ENCODE results near the gene IGFALS.

Gene IGFALS

DNA sequence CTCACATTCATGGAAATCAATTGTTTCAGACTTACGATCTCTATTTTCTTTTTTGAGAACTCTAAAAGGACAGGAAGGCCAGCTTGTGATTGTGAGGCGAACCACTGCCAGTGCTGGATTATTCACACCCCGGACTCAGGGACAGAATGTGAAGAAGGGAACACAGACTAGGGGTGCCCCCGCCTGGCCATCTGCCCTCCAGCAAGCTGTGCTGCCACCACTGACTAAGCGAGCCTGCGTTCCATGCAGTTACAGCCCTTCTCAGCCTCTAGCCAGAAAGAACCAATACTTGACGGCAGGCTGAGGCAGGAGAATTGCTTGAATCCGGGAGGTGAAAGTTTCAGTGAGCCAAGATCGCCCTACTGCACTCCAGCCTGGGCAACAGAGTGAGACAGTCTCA, 30.3 kb upstream of the IGFALS start:
- Histone ChIP-seq H3K4me1 (ENCODE audit: control insufficient read depth, insufficient read depth, low read length) (peaks cover 11% of the 10 kb centered on the region), H3K4me3 (ENCODE audit: low read length) (no peak overlapping the region), H3K36me3 (ENCODE audit: control insufficient read depth, insufficient read depth, low read length) (peaks cover 7% of the 10 kb centered on the region), H3K27me3 (ENCODE audit: control insufficient read depth, insufficient read depth, low read length) (no peaks in the 10 kb centered on the region), H3K27ac (ENCODE audit: low read depth, low read length) (no peak overlapping the region), H3K9ac (ENCODE audit: low read length) (no peak overlapping the region)

DNA sequence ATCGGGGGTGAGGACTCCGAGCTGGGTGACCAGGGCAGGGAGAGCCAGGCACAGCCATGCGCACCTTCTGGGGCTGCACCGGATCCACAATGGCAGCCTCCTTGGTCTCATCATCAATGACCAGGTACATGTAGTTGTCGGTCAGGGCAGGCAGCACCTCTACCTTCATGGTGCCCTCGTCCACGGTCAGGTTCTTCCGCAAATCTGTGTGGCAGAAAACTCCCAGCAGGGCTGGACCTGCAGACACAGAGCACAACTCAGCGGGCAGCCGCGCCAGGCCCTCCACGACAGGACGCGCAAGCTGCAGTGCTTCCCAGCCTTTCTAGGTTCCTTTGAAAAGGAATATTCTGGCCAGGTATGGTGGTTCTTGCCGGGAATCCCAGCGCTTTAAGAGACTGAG, 29.3 kb upstream of the IGFALS start:
- H3K36me3 ChIP-seq (ENCODE audit: control insufficient read depth, insufficient read depth, low read length) = peaks cover 16% of the 10 kb centered on the region
- H3K27ac ChIP-seq (ENCODE audit: low read depth, low read length) = no peak overlapping the region
- no peak overlapping the region for H3K4me3 ChIP-seq (ENCODE audit: low read length)
- H3K27me3 ChIP-seq (ENCODE audit: control insufficient read depth, insufficient read depth, low read length) = no peaks in the 10 kb centered on the region
- peaks cover 10% of the 10 kb centered on the region for H3K4me1 ChIP-seq (ENCODE audit: control insufficient read depth, insufficient read depth, low read length)
- H3K9ac ChIP-seq (ENCODE audit: low read length) = no peak overlapping the region

DNA sequence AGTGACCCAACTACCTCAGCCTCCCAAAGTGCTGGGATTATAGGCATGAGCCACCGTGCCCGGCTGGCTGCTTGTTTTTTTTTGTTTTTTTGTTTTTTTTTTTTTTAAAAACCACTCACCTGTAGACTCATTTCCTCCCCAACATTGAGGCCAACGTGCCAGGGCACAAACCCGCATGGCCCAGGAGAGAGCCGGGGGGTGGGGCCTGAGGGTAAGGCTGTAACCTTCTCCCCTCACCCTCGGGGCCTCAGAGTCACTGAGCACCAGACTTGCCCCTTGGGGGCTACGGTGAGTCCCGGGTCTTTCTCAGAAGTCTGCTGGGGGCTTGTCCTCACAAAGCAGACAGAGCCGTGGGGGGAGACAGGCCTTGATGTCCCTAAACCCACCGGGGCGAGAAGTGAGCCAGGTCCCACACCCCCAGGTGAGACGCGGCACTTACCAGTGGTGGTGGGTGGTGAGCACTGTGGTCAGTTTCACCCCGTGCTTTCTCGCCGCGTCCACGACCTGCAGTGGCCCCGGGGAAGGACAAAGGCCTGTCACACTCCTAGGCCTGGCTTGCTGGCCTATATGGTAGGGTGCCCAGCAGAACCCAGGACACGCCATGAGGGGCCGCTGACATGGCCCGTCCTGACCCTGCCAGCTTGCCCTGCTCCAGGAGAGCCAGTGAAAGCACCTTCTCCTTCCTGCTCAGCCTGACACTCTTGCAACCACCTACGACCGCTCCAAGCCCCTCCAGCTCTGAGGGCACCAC, 28.5 kb upstream of the IGFALS start:
- H3K4me1 ChIP-seq (ENCODE audit: control insufficient read depth, insufficient read depth, low read length) = peaks cover 8% of the 10 kb centered on the region
- H3K27me3 ChIP-seq (ENCODE audit: control insufficient read depth, insufficient read depth, low read length) = no peaks in the 10 kb centered on the region
- H3K4me3 ChIP-seq (ENCODE audit: low read length) = no peak overlapping the region
- H3K27ac ChIP-seq (ENCODE audit: low read depth, low read length) = no peak overlapping the region
- H3K9ac ChIP-seq (ENCODE audit: low read length) = no peak overlapping the region
- peaks cover 23% of the 10 kb centered on the region for H3K36me3 ChIP-seq (ENCODE audit: control insufficient read depth, insufficient read depth, low read length)

DNA sequence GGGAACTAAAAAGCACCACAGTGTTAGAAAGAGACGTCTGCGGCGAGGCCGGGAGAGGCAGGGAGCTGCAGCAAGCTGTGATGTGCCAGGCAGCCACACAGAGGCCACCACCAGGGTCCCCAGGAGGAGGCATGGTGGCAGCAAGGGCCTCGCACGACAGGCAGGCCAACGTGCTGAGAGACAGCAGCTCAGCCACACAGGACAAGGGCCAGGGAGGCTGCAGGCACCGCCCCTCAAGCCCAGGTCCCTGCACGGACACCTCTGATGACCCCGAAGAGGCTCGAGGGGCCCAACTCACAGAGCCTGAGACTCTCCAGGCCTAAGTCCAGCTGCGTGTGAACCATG, 27.4 kb upstream of the IGFALS start:
- H3K4me3 ChIP-seq (ENCODE audit: low read length) = no peak overlapping the region
- no peaks in the 10 kb centered on the region for H3K27me3 ChIP-seq (ENCODE audit: control insufficient read depth, insufficient read depth, low read length)
- H3K9ac ChIP-seq (ENCODE audit: low read length) = no peak overlapping the region
- no peak overlapping the region for H3K27ac ChIP-seq (ENCODE audit: low read depth, low read length)
- H3K4me1 ChIP-seq (ENCODE audit: control insufficient read depth, insufficient read depth, low read length) = peaks cover 8% of the 10 kb centered on the region
- peaks cover 28% of the 10 kb centered on the region for H3K36me3 ChIP-seq (ENCODE audit: control insufficient read depth, insufficient read depth, low read length)

DNA sequence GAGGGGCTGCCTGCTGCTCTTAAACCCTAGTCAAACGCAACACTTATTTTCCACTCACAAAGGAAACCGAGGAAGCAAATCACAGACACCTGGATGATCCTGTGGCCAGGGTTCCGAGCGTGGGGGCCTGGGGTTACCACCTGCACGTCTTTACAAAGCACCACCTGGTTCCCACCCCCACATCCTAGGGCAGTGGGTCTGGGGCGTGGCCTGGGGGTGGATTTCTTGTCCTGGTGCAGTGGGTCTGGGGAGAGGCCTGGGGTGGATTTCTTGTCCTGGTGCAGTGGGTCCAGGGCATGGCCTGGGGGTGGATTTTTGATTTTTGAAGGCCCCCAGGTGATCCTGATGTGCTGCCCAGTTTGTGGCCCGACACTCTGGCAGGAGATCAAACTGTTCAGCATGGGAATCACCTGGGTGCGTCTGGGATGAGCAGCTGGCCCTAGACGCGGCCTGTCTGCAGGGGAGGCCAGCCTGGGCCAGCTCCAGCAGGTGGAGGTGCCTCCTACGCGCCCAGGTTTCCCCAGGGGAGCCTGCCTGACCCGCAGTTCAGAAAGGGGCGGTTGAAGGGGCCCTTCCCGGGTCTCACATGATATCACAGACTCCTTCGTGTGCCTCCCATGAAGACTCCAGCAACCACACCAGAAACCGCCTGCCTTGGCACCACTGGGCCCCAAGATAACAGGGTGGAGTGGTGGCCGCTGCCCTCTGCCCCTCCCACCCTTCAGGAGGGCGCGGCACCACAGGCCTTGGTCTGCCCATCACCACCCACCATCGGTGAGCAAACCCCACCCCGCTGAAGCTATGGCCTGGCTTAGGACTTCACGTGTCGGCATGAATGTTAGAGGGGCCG, 26.8 kb upstream of the IGFALS start:
- peaks cover 3% of the 10 kb centered on the region for H3K4me1 ChIP-seq (ENCODE audit: control insufficient read depth, insufficient read depth, low read length)
- no peak overlapping the region for H3K4me3 ChIP-seq (ENCODE audit: low read length)
- H3K27me3 ChIP-seq (ENCODE audit: control insufficient read depth, insufficient read depth, low read length) = no peaks in the 10 kb centered on the region
- no peak overlapping the region for H3K27ac ChIP-seq (ENCODE audit: low read depth, low read length)
- peaks cover 28% of the 10 kb centered on the region for H3K36me3 ChIP-seq (ENCODE audit: control insufficient read depth, insufficient read depth, low read length)
- H3K9ac ChIP-seq (ENCODE audit: low read length) = no peak overlapping the region

DNA sequence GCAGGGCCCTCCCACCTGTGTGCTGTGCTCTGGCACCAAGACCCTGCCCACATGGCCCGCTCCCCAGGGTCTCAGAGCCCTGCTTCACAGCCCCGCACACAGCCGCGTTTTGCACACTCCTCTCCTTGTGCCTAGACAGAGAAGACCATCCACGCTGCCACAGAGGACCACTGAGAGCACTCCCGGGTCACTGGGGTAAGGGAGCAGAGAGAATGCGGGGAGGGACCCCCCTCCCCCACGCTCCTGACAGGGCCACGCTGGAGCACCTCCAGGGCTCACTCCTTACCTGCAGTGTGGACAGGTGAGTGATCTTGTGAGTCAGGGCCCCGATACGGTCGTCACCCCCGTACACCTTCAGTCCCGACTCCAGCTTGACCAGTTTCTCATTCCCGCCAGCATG, 26.1 kb upstream of the IGFALS start:
- Histone ChIP-seq H3K36me3 (ENCODE audit: control insufficient read depth, insufficient read depth, low read length) (peaks cover 28% of the 10 kb centered on the region), H3K4me3 (ENCODE audit: low read length) (no peak overlapping the region), H3K27ac (ENCODE audit: low read depth, low read length) (no peak overlapping the region), H3K9ac (ENCODE audit: low read length) (no peak overlapping the region), H3K4me1 (ENCODE audit: control insufficient read depth, insufficient read depth, low read length) (no peaks in the 10 kb centered on the region), H3K27me3 (ENCODE audit: control insufficient read depth, insufficient read depth, low read length) (no peaks in the 10 kb centered on the region)

DNA sequence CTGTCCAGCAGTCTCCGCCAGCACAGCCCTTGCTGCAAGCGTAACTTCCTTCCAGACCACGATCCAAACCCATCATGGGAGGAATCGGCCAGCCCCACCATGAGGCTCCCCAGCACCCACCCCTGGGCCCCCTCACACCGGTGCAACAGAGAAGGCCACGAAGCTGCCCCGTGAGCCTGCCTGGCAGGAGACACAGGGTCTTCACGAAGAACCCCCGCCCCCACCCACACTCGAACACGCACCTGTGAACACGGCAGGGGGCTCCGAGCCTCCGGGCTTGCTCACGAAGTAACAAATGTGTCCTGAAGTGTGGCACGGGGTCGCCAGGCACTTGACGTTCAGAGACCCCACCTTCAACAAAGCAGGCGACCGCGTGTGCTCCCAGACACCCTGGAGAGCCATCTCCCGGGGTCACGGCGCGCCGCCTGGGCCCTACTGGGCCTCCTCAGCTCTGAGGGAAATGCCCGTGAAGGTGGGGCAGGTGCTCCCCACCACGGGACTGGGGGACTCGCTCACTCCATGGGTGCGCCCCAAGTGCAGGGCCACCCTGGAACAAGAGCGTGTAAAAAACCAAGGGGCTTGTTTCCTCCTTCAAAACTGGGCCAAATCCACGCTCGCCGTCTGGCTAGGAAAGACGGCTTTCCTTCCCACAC, 25.5 kb upstream of the IGFALS start:
- H3K27me3 ChIP-seq (ENCODE audit: control insufficient read depth, insufficient read depth, low read length) = no peaks in the 10 kb centered on the region
- H3K4me3 ChIP-seq (ENCODE audit: low read length) = no peak overlapping the region
- H3K9ac ChIP-seq (ENCODE audit: low read length) = no peak overlapping the region
- no peak overlapping the region for H3K27ac ChIP-seq (ENCODE audit: low read depth, low read length)
- no peaks in the 10 kb centered on the region for H3K4me1 ChIP-seq (ENCODE audit: control insufficient read depth, insufficient read depth, low read length)
- peaks cover 28% of the 10 kb centered on the region for H3K36me3 ChIP-seq (ENCODE audit: control insufficient read depth, insufficient read depth, low read length)

DNA sequence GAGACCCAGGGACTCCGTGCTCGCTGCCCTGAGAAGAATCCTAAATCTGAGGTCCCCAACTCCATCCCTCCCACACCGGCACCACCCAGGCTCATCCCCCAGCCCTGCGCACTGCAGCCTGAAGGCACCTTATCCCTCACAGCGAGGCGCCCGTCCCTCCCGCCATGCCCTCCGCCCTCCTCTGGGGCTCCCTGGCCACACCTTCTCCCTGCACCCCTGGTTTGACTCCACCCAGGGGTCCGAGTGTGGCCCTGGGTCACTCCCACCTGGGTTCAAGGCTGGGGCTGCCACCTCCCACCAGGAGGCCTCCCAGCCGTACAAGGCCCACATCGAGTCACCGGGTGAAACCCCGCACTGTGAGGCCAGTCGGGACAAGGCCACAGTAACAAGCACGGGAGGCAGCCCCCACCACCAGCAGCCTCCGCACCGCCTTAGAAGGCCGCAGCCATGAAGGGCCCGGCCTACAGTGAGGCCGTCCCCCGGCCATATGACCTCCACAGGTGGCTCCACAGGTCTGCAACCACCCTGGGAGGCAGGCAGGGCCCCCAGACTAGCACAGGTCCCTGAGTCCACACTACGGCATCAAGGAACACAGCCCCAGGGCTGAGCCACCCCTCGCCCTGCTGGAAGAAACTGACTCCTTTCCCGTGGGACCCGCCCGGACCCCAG, 24.8 kb upstream of the IGFALS start:
- H3K36me3 ChIP-seq (ENCODE audit: control insufficient read depth, insufficient read depth, low read length) = peaks cover 28% of the 10 kb centered on the region
- no peak overlapping the region for H3K27ac ChIP-seq (ENCODE audit: low read depth, low read length)
- H3K4me3 ChIP-seq (ENCODE audit: low read length) = no peak overlapping the region
- no peaks in the 10 kb centered on the region for H3K4me1 ChIP-seq (ENCODE audit: control insufficient read depth, insufficient read depth, low read length)
- no peaks in the 10 kb centered on the region for H3K27me3 ChIP-seq (ENCODE audit: control insufficient read depth, insufficient read depth, low read length)
- H3K9ac ChIP-seq (ENCODE audit: low read length) = no peak overlapping the region

DNA sequence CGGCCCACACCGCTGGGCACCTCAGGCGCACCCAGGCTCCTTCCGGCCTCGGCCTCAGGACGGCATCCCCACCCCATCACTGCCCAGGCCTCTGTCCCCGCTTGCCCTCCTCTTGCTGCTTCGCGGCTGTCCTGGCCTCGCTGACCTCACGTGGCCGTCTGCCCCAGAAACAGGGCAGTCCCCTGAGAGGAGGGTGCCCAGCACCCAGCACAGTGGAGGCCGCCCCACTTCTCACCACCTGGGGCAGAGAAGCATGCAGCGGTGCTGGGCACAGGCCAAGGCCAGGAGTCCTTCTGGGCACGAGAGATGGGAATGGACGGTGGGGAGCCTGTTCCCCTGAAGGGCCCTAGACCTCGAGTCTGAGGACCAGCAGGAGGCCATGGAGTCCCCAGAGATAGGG, 24.2 kb upstream of the IGFALS start:
- peaks cover 28% of the 10 kb centered on the region for H3K36me3 ChIP-seq (ENCODE audit: control insufficient read depth, insufficient read depth, low read length)
- no peak overlapping the region for H3K4me3 ChIP-seq (ENCODE audit: low read length)
- H3K9ac ChIP-seq (ENCODE audit: low read length) = no peak overlapping the region
- H3K27me3 ChIP-seq (ENCODE audit: control insufficient read depth, insufficient read depth, low read length) = no peaks in the 10 kb centered on the region
- no peaks in the 10 kb centered on the region for H3K4me1 ChIP-seq (ENCODE audit: control insufficient read depth, insufficient read depth, low read length)
- no peak overlapping the region for H3K27ac ChIP-seq (ENCODE audit: low read depth, low read length)

DNA sequence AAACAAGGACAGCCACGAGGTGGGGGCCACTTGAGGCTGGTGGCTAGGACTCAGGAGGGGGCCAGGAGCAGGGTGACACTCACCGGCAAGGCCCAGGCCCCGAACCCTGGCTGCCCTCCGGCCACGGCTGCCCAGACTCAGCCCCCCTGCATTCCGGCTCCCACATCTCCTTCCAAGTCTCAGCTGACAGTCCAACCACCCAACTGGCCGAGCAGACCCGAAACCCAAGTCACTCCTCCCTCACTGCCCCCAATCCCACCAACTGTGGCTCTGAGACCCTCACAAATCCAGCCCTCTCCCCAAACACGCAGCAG, 23.7 kb upstream of the IGFALS start:
- no peak overlapping the region for H3K27ac ChIP-seq (ENCODE audit: low read depth, low read length)
- no peak overlapping the region for H3K4me3 ChIP-seq (ENCODE audit: low read length)
- H3K27me3 ChIP-seq (ENCODE audit: control insufficient read depth, insufficient read depth, low read length) = no peaks in the 10 kb centered on the region
- no peaks in the 10 kb centered on the region for H3K4me1 ChIP-seq (ENCODE audit: control insufficient read depth, insufficient read depth, low read length)
- H3K9ac ChIP-seq (ENCODE audit: low read length) = no peak overlapping the region
- peaks cover 25% of the 10 kb centered on the region for H3K36me3 ChIP-seq (ENCODE audit: control insufficient read depth, insufficient read depth, low read length)

DNA sequence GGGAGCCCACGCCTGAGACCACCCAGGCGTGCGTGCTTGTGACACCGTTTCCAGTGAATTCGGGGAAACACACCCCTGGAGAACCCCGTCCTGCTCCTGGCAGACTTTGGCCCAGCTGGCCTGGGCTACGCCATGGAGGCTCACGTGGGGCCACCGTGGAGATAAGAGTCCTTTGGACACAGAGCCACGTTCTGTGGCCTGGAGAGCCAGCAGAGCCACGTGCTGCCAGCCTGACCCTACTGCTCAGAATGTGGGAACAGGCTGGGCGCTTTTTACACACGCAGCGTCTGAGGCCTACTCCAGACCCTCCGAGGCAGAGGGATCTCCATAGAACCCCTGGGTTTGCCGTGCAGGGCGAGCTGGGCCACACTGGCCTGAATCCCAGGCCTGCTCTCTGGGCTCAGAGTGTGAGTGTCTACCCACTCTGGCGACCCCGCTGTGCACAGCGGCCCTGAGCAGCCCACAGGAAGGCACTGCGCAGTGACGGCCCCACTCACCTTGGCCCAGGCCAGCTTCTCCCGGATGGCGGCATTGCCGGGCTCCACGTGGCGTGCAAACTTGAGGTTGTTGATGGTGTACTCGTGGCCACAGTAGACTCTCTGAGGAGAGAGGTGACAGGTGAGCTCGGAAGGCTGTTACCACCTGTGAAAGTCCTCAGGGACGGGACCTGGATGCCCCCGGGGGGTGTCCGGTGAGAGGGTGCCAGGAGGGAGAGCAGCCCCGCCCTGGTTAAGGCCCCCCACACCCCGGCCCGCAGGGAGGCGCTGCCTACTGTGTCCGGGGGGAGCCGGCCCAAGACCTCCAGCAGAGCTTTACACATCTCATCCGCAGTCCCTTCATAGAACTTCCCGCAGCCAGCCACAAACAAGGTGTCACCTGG, 23.1 kb upstream of the IGFALS start:
- Histone ChIP-seq H3K36me3 (ENCODE audit: control insufficient read depth, insufficient read depth, low read length) (peaks cover 22% of the 10 kb centered on the region), H3K9ac (ENCODE audit: low read length) (no peak overlapping the region), H3K4me3 (ENCODE audit: low read length) (no peak overlapping the region), H3K27me3 (ENCODE audit: control insufficient read depth, insufficient read depth, low read length) (no peaks in the 10 kb centered on the region), H3K4me1 (ENCODE audit: control insufficient read depth, insufficient read depth, low read length) (no peaks in the 10 kb centered on the region), H3K27ac (ENCODE audit: low read depth, low read length) (no peak overlapping the region)

DNA sequence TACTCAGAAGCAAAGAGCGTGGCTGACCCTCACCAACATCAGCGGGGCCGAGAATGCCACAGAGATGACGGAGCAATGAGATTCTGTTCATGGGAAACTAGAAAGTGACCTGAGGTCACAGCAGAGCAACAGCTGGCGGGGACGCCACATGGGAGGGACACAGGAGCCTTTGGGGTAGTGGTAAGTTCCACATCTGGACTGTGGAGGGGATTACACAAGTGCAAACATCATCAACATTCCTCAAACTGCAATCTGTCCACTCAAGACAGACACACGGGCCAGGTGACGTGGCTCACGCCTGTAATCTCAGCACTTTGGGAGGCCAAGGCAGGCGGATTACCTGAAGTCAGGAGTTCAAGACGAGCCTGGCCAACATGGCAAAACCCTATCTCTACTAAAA, 22.0 kb upstream of the IGFALS start:
- Histone ChIP-seq H3K9ac (ENCODE audit: low read length) (no peak overlapping the region), H3K27ac (ENCODE audit: low read depth, low read length) (no peak overlapping the region), H3K4me1 (ENCODE audit: control insufficient read depth, insufficient read depth, low read length) (no peaks in the 10 kb centered on the region), H3K36me3 (ENCODE audit: control insufficient read depth, insufficient read depth, low read length) (peaks cover 22% of the 10 kb centered on the region), H3K4me3 (ENCODE audit: low read length) (no peak overlapping the region), H3K27me3 (ENCODE audit: control insufficient read depth, insufficient read depth, low read length) (no peaks in the 10 kb centered on the region)
